Neural progenitor cell (in vitro differentiated cells): Measurements from ENCODE around the gene RHNO1. TPM values are rescaled to one million over a fixed set of nuclear protein-coding genes. Genes with fewer than 3 reads are reported as not detected.

ENCODE experiments used
- DNase-seq: peaks from one replicate; pipeline ENCODE4 v3.0.0-alpha.2; 2016; ENCODE audit warnings: low spot score
- H2AFZ ChIP-seq: fragments of 200-600 bp; sonication (generic); replicated peaks from 2 replicates; pipeline ENCODE4 v1.6.1; 2016; ENCODE audit warnings: antibody characterized with exemption
- H3F3A ChIP-seq: fragments of 200-600 bp; sonication (generic); 2 replicates; pipeline ENCODE4 v1.6.1; 2016; ENCODE audit warnings: antibody characterized with exemption, low read depth
- H3K27ac ChIP-seq: fragments of 200-600 bp; sonication (generic); 2 replicates; pipeline ENCODE4 v1.5.1; 2016; ENCODE audit warnings: mild to moderate bottlenecking
- H3K27me3 ChIP-seq: fragments of 200-600 bp; sonication (generic); 2 replicates; pipeline ENCODE4 v1.6.1; 2016; ENCODE audit warnings: mild to moderate bottlenecking, moderate library complexity
- H3K36me3 ChIP-seq: fragments of 200-600 bp; sonication (generic); 2 replicates; pipeline ENCODE4 v1.5.1; 2016
- H3K4me1 ChIP-seq: fragments of 200-600 bp; sonication (generic); 2 replicates; pipeline ENCODE4 v1.6.1; 2016; ENCODE audit warnings: mixed run types
- H3K4me2 ChIP-seq: fragments of 200-600 bp; sonication (generic); 2 replicates; pipeline ENCODE4 v1.6.1; 2016
- H3K4me3 ChIP-seq: fragments of 200-600 bp; sonication (generic); 2 replicates; pipeline ENCODE4 v1.5.1; 2016
- H3K79me2 ChIP-seq: fragments of 200-600 bp; sonication (generic); 2 replicates; pipeline ENCODE4 v1.6.1; 2016; ENCODE audit warnings: low read depth
- H3K9ac ChIP-seq: fragments of 200-600 bp; sonication (generic); 2 replicates; pipeline ENCODE4 v1.6.1; 2016
- H3K9me3 ChIP-seq: fragments of 200-600 bp; sonication (generic); 2 replicates; pipeline ENCODE4 v1.5.1; 2016; ENCODE audit warnings: low read depth
- H4K20me1 ChIP-seq: fragments of 200-600 bp; sonication (generic); 2 replicates; pipeline ENCODE4 v1.6.1; 2016; ENCODE audit warnings: low read depth
- H3K27ac Mint-ChIP-seq: 3 replicates; pipeline ENCODE4 v1.8.0; 2021; ENCODE audit warnings: mixed read lengths
- H3K27me3 Mint-ChIP-seq: 2 replicates; pipeline ENCODE4 v1.8.0; 2022; ENCODE audit warnings: low read depth, mild to moderate bottlenecking, inconsistent platforms, moderate library complexity, mixed read lengths; ENCODE audit not compliant: insufficient read depth
- H3K36me3 Mint-ChIP-seq: 3 replicates; pipeline ENCODE4 v1.8.0; 2021; ENCODE audit warnings: mixed read lengths
- H3K4me1 Mint-ChIP-seq: 3 replicates; pipeline ENCODE4 v1.8.0; 2021; ENCODE audit warnings: mixed read lengths
- H3K4me3 Mint-ChIP-seq: 3 replicates; pipeline ENCODE4 v1.8.0; 2021; ENCODE audit warnings: mild to moderate bottlenecking, moderate library complexity, mixed read lengths
- H3K9me3 Mint-ChIP-seq: 3 replicates; pipeline ENCODE4 v1.8.0; 2020; ENCODE audit warnings: mixed read lengths
- CTCF ChIP-seq: fragments of 200-600 bp; sonication (generic); IDR thresholded peaks from 2 replicates; pipeline ENCODE4 v1.5.1; 2017; ENCODE audit warnings: antibody characterized with exemption, mild to moderate bottlenecking
- EZH2 ChIP-seq: fragments of 200-600 bp; sonication (generic); IDR thresholded peaks from 2 replicates; pipeline ENCODE4 v1.6.1; 2017; ENCODE audit warnings: antibody characterized with exemption, mild to moderate bottlenecking, moderate library complexity
- EZH2phosphoT487 ChIP-seq: fragments of 200-600 bp; sonication (generic); IDR thresholded peaks from 2 replicates; pipeline ENCODE4 v1.6.1; 2017; ENCODE audit warnings: antibody characterized with exemption
- total RNA-seq: library from RNA; depleted of rRNA; stranded (reverse); fragments of >200 nt; gene quantifications from 2 replicates; pipeline ENCODE4 v1.2.3, GENCODE V29; 2015; ENCODE audit warnings: low replicate concordance

RHNO1 gene
- total RNA-seq, 1 donor from 2014 or later = 140 TPM

GRCh38 chr12:2842948-2843347 is 34.1 kb upstream of the RHNO1 start:
- Histone ChIP-seq H3K9ac (no peak overlapping the region), H4K20me1 (no peaks in the 10 kb centered on the region), H3K27ac (no peak overlapping the region), H3K9me3 (no peaks in the 10 kb centered on the region), H3K4me1 (peaks cover 16% of the 10 kb centered on the region), H2AFZ (no peak overlapping the region), H3K27me3 (no peaks in the 10 kb centered on the region), H3F3A (peaks cover 6% of the 10 kb centered on the region), H3K79me2 (no peaks in the 10 kb centered on the region), H3K36me3 (no peaks in the 10 kb centered on the region), H3K4me3 (no peak overlapping the region), H3K4me2 (no peak overlapping the region)
- no peaks in the 10 kb centered on the region for H3K9me3 Mint-ChIP-seq
- no peak for DNase-seq
- no peak overlapping the region for H3K27ac Mint-ChIP-seq
- no peak overlapping the region for H3K4me3 Mint-ChIP-seq
- no peak for TF ChIP-seq EZH2phosphoT487
- TF ChIP-seq CTCF = no peak
- no peak for TF ChIP-seq EZH2
- peaks cover 9% of the 10 kb centered on the region for H3K36me3 Mint-ChIP-seq
- H3K4me1 Mint-ChIP-seq = peaks cover 27% of the 10 kb centered on the region
- H3K27me3 Mint-ChIP-seq = peaks cover 9% of the 10 kb centered on the region

GRCh38 chr12:2844786-2845185 is 32.2 kb upstream of the RHNO1 start:
- H3K4me3 ChIP-seq = no peak overlapping the region
- H2AFZ ChIP-seq = no peak overlapping the region
- TF ChIP-seq CTCF = no peak
- H3K4me1 ChIP-seq = peaks cover 23% of the 10 kb centered on the region
- H3K9ac ChIP-seq = no peak overlapping the region
- peak; percentile 35 for DNase-seq
- H3K36me3 Mint-ChIP-seq = peaks cover 5% of the 10 kb centered on the region
- peaks cover 9% of the 10 kb centered on the region for H3K27me3 Mint-ChIP-seq
- H3K27ac Mint-ChIP-seq = peak overlapping the region; percentile 13
- H3K4me1 Mint-ChIP-seq = peaks cover 45% of the 10 kb centered on the region
- H3K27ac ChIP-seq = no peak overlapping the region
- no peak overlapping the region for H3K4me3 Mint-ChIP-seq
- no peaks in the 10 kb centered on the region for H4K20me1 ChIP-seq
- no peaks in the 10 kb centered on the region for H3K9me3 Mint-ChIP-seq
- H3K36me3 ChIP-seq = no peaks in the 10 kb centered on the region
- no peak overlapping the region for H3K4me2 ChIP-seq
- H3F3A ChIP-seq = peaks cover 6% of the 10 kb centered on the region
- no peaks in the 10 kb centered on the region for H3K9me3 ChIP-seq
- no peaks in the 10 kb centered on the region for H3K79me2 ChIP-seq
- no peaks in the 10 kb centered on the region for H3K27me3 ChIP-seq

- Mint-ChIP-seq H3K4me3 (no peak overlapping the region), H3K9me3 (no peaks in the 10 kb centered on the region), H3K27me3 (peaks cover 7% of the 10 kb centered on the region), H3K36me3 (peaks cover 5% of the 10 kb centered on the region), H3K27ac (peak overlapping the region; percentile 74), H3K4me1 (peaks cover 47% of the 10 kb centered on the region)
- peak overlapping the region; percentile 9 for H3K4me2 ChIP-seq
- peak overlapping the region; percentile 35 for H2AFZ ChIP-seq
- peak; percentile 37 for DNase-seq
- H3K27me3 ChIP-seq = no peaks in the 10 kb centered on the region
- H3K4me1 ChIP-seq = peaks cover 23% of the 10 kb centered on the region
- no peak for TF ChIP-seq EZH2phosphoT487
- no peak for TF ChIP-seq CTCF
- no peak for TF ChIP-seq EZH2
- no peaks in the 10 kb centered on the region for H3K36me3 ChIP-seq
- no peaks in the 10 kb centered on the region for H3K9me3 ChIP-seq
- no peaks in the 10 kb centered on the region for H3K79me2 ChIP-seq
- peaks cover 6% of the 10 kb centered on the region for H3F3A ChIP-seq
- H4K20me1 ChIP-seq = no peaks in the 10 kb centered on the region
- H3K27ac ChIP-seq = no peak overlapping the region
- no peak overlapping the region for H3K9ac ChIP-seq
- H3K4me3 ChIP-seq = no peak overlapping the region
Observed at GRCh38 chr12:2845280-2845679, 31.7 kb upstream of the RHNO1 start.
